ENCODE measurements around the gene CD40.

Gene CD40

DNA sequence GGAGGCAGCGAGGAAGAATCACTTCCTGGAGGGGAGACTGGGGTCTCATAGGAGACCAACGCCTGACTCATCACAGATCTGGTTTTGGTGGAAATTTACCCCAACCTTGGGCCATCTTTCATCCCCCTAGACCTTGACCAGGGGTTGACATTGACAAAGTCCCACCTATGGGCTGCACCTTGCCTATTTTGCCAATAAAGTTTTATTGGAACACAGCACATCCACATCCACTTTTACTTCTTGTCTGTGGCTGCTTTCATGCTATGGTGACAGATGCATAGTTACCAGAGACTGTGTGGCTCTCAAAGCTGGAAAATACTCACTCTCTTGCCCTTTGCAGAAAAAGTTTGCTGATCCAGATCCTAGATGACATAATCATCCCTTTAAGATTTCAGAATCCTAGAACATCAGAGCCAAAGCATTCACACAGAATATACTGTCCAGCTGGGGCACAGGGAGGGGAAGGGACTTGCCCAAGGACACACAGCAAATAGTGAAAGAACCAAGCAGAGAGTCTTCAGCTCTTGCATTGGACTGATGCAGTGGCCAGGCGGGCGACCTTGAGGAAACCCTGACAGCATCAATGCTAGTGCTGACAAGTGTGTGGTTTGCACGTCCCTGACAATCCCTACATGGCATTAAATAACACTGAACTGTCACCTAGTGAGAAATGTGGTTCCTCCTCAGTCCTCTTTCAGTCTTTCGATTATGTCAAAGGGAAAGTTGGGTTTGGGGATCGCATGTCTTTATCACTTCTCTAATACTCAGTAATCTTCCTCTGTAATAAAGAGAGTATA lies 41.2 kb downstream of the CD40 start:
- no peak overlapping the region for H3K4me3 ChIP-seq (ENCODE audit: low read length, poor library complexity, severe bottlenecking)
- no peaks in the 10 kb centered on the region for H3K9me2 ChIP-seq (replicated peaks; ENCODE audit: low read depth, low read length)
- no peaks in the 10 kb centered on the region for H4K20me1 ChIP-seq (ENCODE audit: insufficient read depth, low read length, poor library complexity, severe bottlenecking)
- no peaks in the 10 kb centered on the region for H3K36me3 ChIP-seq (ENCODE audit: insufficient read depth, low read length)
- H3K9ac ChIP-seq (ENCODE audit: low read depth, low read length, poor library complexity, severe bottlenecking): no peak overlapping the region
- H3K4me1 ChIP-seq (ENCODE audit: insufficient read depth, low read length, poor library complexity, severe bottlenecking): no peaks in the 10 kb centered on the region
- H3K4me2 ChIP-seq (ENCODE audit: low read depth, low read length, poor library complexity, severe bottlenecking): no peak overlapping the region
- H3K27me3 ChIP-seq (ENCODE audit: insufficient read depth, low read length, poor library complexity, severe bottlenecking): no peaks in the 10 kb centered on the region
- no peaks in the 10 kb centered on the region for H3K9me3 ChIP-seq (ENCODE audit: insufficient read depth, low read depth, low read length)
- no peaks in the 10 kb centered on the region for H3F3A ChIP-seq (ENCODE audit: low read depth)
- no peaks in the 10 kb centered on the region for H3K79me2 ChIP-seq (ENCODE audit: insufficient read depth, low read length)
- no peak overlapping the region for H2AFZ ChIP-seq (ENCODE audit: low read length)
- TF ChIP-seq EZH2phosphoT487 (IDR thresholded peaks at IDR 0.05; ENCODE audit: borderline replicate concordance) (no peak), CTCF (conservative IDR thresholded peaks at IDR 0.05; ENCODE audit: low read length) (no peak)

DNA sequence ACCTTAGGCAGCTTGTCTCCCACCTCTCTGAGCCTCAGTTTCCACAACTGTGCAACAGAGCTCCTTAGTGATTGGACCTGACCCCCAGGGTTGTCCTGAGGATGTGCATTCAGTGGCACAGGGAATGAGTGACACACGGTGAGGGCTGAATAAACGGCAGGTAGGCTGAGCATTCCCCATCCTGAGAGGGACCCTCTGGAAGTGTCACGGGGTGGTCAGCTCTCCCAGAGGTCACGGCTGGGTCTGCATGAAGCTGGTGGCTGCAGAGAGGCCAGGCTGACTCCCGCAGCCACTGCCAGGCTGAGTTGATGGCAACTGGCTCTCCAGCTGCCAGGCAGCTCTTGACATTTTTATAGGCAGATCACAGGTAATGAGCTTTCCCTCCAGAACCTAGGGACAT lies 42.5 kb downstream of the CD40 start:
- Histone ChIP-seq H3K36me3 (ENCODE audit: insufficient read depth, low read length) (no peaks in the 10 kb centered on the region), H3K27me3 (ENCODE audit: insufficient read depth, low read length, poor library complexity, severe bottlenecking) (no peaks in the 10 kb centered on the region), H3K9ac (ENCODE audit: low read depth, low read length, poor library complexity, severe bottlenecking) (no peak overlapping the region), H3F3A (ENCODE audit: low read depth) (no peaks in the 10 kb centered on the region), H3K4me2 (ENCODE audit: low read depth, low read length, poor library complexity, severe bottlenecking) (no peak overlapping the region), H4K20me1 (ENCODE audit: insufficient read depth, low read length, poor library complexity, severe bottlenecking) (no peaks in the 10 kb centered on the region), H3K4me3 (ENCODE audit: low read length, poor library complexity, severe bottlenecking) (no peak overlapping the region), H3K79me2 (ENCODE audit: insufficient read depth, low read length) (no peaks in the 10 kb centered on the region), H3K9me3 (ENCODE audit: insufficient read depth, low read depth, low read length) (no peaks in the 10 kb centered on the region), H3K9me2 (replicated peaks; ENCODE audit: low read depth, low read length) (no peaks in the 10 kb centered on the region), H2AFZ (ENCODE audit: low read length) (no peak overlapping the region), H3K4me1 (ENCODE audit: insufficient read depth, low read length, poor library complexity, severe bottlenecking) (no peaks in the 10 kb centered on the region)
- no peak for TF ChIP-seq EZH2phosphoT487 (IDR thresholded peaks at IDR 0.05; ENCODE audit: borderline replicate concordance)

GRCh38 chr20:46161921-46162320 lies 43.8 kb downstream of the CD40 start:
- Histone ChIP-seq H3F3A (ENCODE audit: low read depth) (no peaks in the 10 kb centered on the region), H3K9ac (ENCODE audit: low read depth, low read length, poor library complexity, severe bottlenecking) (no peak overlapping the region), H3K9me2 (replicated peaks; ENCODE audit: low read depth, low read length) (no peaks in the 10 kb centered on the region), H3K4me2 (ENCODE audit: low read depth, low read length, poor library complexity, severe bottlenecking) (no peak overlapping the region), H3K4me1 (ENCODE audit: insufficient read depth, low read length, poor library complexity, severe bottlenecking) (no peaks in the 10 kb centered on the region), H2AFZ (ENCODE audit: low read length) (no peak overlapping the region), H4K20me1 (ENCODE audit: insufficient read depth, low read length, poor library complexity, severe bottlenecking) (no peaks in the 10 kb centered on the region), H3K9me3 (ENCODE audit: insufficient read depth, low read depth, low read length) (no peaks in the 10 kb centered on the region), H3K27me3 (ENCODE audit: insufficient read depth, low read length, poor library complexity, severe bottlenecking) (no peaks in the 10 kb centered on the region), H3K36me3 (ENCODE audit: insufficient read depth, low read length) (no peaks in the 10 kb centered on the region), H3K79me2 (ENCODE audit: insufficient read depth, low read length) (no peaks in the 10 kb centered on the region), H3K4me3 (ENCODE audit: low read length, poor library complexity, severe bottlenecking) (no peak overlapping the region)
- TF ChIP-seq EZH2phosphoT487 (IDR thresholded peaks at IDR 0.05; ENCODE audit: borderline replicate concordance): no peak
- TF ChIP-seq CTCF (conservative IDR thresholded peaks at IDR 0.05; ENCODE audit: low read length): no peak

DNA sequence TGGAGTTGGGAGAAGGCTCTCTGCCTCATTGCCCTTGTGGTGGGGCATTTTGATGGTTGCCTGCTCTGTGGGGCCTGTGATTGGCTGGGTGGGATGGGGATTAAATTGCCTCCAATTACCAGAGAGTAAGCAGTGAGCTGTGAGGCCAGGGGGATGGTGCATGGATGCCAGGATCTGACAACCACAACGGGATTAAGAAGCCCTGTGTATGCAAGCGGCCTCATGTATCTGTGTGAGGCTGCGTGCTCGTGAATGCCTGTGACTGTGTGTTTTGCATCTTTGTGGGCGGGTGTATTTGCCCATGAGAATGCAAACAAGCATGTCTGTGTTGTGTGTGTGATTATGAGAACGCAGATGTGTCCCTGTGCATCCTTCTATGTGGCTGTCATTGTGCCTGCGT lies 46.1 kb downstream of the CD40 start:
- Histone ChIP-seq H3K4me3 (ENCODE audit: low read length, poor library complexity, severe bottlenecking) (no peak overlapping the region), H3K4me2 (ENCODE audit: low read depth, low read length, poor library complexity, severe bottlenecking) (no peak overlapping the region), H3K79me2 (ENCODE audit: insufficient read depth, low read length) (no peaks in the 10 kb centered on the region), H3K9me2 (replicated peaks; ENCODE audit: low read depth, low read length) (no peaks in the 10 kb centered on the region), H4K20me1 (ENCODE audit: insufficient read depth, low read length, poor library complexity, severe bottlenecking) (no peaks in the 10 kb centered on the region), H2AFZ (ENCODE audit: low read length) (no peak overlapping the region), H3K27me3 (ENCODE audit: insufficient read depth, low read length, poor library complexity, severe bottlenecking) (no peaks in the 10 kb centered on the region), H3K36me3 (ENCODE audit: insufficient read depth, low read length) (no peaks in the 10 kb centered on the region), H3F3A (ENCODE audit: low read depth) (no peaks in the 10 kb centered on the region), H3K9me3 (ENCODE audit: insufficient read depth, low read depth, low read length) (no peaks in the 10 kb centered on the region), H3K9ac (ENCODE audit: low read depth, low read length, poor library complexity, severe bottlenecking) (no peak overlapping the region), H3K4me1 (ENCODE audit: insufficient read depth, low read length, poor library complexity, severe bottlenecking) (no peaks in the 10 kb centered on the region)
- TF ChIP-seq CTCF (conservative IDR thresholded peaks at IDR 0.05; ENCODE audit: low read length): no peak
